ENCODE data around the gene ITGBL1.

Gene ITGBL1

DNA sequence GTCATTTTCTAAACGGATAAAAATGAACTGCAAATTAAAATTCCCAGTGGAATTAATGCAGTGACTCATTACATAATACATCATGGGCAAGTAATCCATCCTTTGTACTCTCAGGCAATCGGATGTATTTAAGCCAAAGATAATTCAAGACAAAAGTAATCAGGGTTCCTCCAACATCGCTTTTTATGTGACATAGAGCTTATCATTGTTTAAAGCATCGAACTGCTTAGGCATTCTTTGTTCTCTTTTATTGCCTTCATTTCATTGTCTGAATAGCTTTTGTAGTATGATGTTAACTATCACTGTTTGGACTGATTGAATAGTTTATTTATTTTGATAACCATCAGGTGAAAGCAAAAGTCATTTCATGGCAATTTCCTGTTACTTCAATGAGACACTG lies 209.4 kb downstream of the ITGBL1 start:
- no peaks in the 10 kb centered on the region for H3K4me1 ChIP-seq
- no peaks in the 10 kb centered on the region for H3K36me3 ChIP-seq
- no peak overlapping the region for H3K4me3 ChIP-seq (ENCODE audit: low read depth, low read length)
- DNase-seq, result no peak
- TF ChIP-seq, protein P1, sequence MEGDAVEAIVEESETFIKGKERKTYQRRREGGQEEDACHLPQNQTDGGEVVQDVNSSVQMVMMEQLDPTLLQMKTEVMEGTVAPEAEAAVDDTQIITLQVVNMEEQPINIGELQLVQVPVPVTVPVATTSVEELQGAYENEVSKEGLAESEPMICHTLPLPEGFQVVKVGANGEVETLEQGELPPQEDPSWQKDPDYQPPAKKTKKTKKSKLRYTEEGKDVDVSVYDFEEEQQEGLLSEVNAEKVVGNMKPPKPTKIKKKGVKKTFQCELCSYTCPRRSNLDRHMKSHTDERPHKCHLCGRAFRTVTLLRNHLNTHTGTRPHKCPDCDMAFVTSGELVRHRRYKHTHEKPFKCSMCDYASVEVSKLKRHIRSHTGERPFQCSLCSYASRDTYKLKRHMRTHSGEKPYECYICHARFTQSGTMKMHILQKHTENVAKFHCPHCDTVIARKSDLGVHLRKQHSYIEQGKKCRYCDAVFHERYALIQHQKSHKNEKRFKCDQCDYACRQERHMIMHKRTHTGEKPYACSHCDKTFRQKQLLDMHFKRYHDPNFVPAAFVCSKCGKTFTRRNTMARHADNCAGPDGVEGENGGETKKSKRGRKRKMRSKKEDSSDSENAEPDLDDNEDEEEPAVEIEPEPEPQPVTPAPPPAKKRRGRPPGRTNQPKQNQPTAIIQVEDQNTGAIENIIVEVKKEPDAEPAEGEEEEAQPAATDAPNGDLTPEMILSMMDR (IDR thresholded peaks at IDR 0.05; ENCODE audit: low read depth, low read length), result no peak
- no peaks in the 10 kb centered on the region for H3K9me3 ChIP-seq
- H3K27me3 ChIP-seq, result peaks cover 30% of the 10 kb centered on the region

DNA sequence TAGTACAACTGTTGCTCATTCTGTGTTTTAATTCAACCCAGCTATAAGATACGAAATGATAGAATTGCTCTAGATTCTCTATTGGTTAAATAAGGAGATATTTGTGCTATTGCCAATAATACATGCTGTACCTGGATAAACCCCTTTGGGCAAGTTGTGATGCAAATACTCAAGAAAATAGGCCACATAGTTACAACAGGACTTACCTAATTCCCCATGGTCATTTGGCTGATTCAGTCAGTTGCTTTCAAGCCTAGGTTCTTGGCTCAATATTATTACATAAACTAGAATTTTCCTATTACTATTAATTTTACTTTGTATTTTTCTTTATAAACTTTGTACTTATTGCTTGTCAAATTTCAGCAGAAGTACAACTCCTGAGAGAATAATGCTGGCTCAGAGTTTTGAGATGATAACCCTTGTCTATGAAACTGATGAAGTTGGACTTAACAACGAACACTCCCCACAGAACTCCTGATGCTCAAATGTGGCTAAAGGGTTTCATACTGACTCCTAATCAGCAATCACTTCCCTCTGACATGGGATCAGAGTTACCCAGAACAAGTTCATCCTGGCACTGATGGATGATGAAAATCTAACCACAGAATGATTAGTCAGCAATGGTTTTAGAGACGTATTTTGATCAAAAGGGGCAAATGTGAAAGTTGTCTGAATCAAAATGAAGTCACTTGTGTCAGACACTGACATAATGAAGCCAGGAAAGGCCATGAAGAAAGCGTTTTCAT lies 221.1 kb downstream of the ITGBL1 start:
- TF ChIP-seq, protein P1 (IDR thresholded peaks at IDR 0.05; ENCODE audit: low read depth, low read length), result no peak
- no peak overlapping the region for H3K4me3 ChIP-seq (ENCODE audit: low read depth, low read length)
- no peaks in the 10 kb centered on the region; the same call in 1 of the 2 replicates for H3K27me3 ChIP-seq
- no peaks in the 10 kb centered on the region for H3K4me1 ChIP-seq
- H3K9me3 ChIP-seq, result no peaks in the 10 kb centered on the region
- no peaks in the 10 kb centered on the region for H3K36me3 ChIP-seq
- no peak for DNase-seq

DNA sequence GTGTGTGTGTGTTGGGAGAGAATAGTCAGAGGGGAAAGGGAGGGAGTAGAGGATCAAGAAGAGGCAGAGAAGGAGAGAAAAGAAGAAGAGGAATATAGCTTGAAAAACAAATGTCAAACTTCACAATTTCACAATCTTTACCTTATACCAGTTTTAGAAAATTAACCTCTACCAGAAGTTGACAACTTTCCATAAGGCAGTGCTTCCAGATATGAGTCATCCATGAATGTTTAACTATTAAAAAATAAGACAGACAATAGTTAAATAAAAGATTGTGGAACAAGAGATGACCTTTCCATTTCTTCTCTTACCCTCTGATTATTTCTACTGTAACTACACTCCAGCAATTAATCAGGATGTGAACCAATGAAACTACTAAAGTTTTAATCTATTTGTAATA lies 229.4 kb downstream of the ITGBL1 start:
- peaks cover 43% of the 10 kb centered on the region for H3K27me3 ChIP-seq
- DNase-seq, result no peak
- H3K36me3 ChIP-seq, result no peaks in the 10 kb centered on the region
- no peaks in the 10 kb centered on the region for H3K9me3 ChIP-seq
- H3K4me1 ChIP-seq, result no peaks in the 10 kb centered on the region
- no peak overlapping the region for H3K4me3 ChIP-seq (ENCODE audit: low read depth, low read length)
- TF ChIP-seq, protein P1 (IDR thresholded peaks at IDR 0.05; ENCODE audit: low read depth, low read length), result no peak

DNA sequence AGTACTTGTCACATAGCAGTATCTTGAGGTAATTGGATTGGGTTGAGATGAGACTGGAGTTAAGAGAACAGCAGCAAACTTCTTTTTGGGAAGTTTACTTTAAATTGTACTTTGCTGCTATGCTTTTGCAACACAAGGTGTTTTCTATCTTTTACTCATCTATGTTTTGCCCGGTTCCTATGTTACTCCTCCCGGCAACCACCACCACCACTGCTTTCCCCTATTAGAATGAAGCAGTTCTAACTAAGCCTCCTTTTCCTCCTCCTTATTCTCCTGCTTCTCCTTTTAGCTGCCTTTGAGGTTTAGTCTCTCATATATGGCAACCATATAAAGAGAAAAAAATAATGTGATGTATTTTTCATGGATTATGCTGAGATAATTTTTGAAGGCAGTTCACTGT lies 233.5 kb downstream of the ITGBL1 start:
- H3K4me1 ChIP-seq, result no peaks in the 10 kb centered on the region

DNA sequence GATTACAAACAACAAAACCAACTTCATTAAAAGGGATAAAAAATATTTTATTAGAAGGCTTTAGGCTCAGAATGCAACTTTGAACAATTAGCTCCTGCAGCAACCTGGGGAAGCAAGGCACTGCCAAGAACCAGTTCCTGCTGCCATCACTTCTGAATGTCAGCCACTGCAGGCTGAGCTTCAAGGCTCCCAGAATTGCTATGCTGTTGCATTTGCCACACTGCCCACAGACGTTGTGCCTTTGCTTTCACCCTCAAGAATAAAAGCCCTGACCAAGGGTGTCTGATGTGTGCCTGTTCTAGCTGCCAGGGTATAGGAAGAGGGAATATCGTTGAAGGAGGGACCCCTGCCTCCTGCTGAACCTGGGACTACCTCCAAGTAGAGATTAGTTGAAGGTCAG lies 238.4 kb downstream of the ITGBL1 start:
- H3K27me3 ChIP-seq, result peaks cover 19% of the 10 kb centered on the region
- H3K4me3 ChIP-seq (ENCODE audit: low read depth, low read length), result no peak overlapping the region
- no peak for DNase-seq
- H3K9me3 ChIP-seq, result no peaks in the 10 kb centered on the region
- TF ChIP-seq, protein P1 (IDR thresholded peaks at IDR 0.05; ENCODE audit: low read depth, low read length), result no peak
- no peaks in the 10 kb centered on the region for H3K36me3 ChIP-seq
- no peaks in the 10 kb centered on the region for H3K4me1 ChIP-seq

More for the DNA sequence above, 233.5 kb downstream of the ITGBL1 start:
- TF ChIP-seq, protein P1 (IDR thresholded peaks at IDR 0.05; ENCODE audit: low read depth, low read length), result no peak
- Histone ChIP-seq H3K36me3 (no peaks in the 10 kb centered on the region), H3K27me3 (peaks cover 36% of the 10 kb centered on the region), H3K9me3 (no peaks in the 10 kb centered on the region), H3K4me3 (ENCODE audit: low read depth, low read length) (no peak overlapping the region)
- DNase-seq, result no peak

DNA sequence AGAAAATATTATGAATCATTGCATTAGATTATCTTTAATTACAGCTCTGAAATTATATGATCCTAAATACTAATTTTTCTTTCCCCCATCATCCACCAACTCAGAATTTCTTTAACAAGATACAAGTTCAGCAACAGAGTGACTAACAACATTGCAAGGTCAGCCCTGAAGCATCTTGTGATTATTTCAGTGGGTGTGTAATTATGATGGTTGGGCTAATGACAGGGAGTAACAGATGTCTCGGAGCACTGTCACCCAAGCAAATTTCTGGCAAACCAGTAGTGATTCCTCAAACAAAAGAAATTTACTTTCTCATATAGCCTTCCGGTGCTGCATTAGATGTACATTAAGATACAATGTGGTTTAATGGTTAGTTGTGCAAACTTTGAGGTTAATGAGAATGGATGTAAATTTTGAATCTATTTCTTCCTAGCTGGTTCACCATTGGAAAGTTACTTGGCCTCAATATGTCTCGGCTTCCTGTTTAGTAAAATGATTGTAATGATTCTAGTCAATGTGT lies 238.9 kb downstream of the ITGBL1 start:
- H3K4me1 ChIP-seq, result no peaks in the 10 kb centered on the region
- no peak for DNase-seq
- peaks cover 14% of the 10 kb centered on the region for H3K27me3 ChIP-seq
- no peak overlapping the region for H3K4me3 ChIP-seq (ENCODE audit: low read depth, low read length)
- no peaks in the 10 kb centered on the region for H3K9me3 ChIP-seq
- no peaks in the 10 kb centered on the region for H3K36me3 ChIP-seq
- TF ChIP-seq, protein P1 (IDR thresholded peaks at IDR 0.05; ENCODE audit: low read depth, low read length), result no peak
